ENCODE results near the gene TEAD4.

The TEAD4 gene

DNA sequence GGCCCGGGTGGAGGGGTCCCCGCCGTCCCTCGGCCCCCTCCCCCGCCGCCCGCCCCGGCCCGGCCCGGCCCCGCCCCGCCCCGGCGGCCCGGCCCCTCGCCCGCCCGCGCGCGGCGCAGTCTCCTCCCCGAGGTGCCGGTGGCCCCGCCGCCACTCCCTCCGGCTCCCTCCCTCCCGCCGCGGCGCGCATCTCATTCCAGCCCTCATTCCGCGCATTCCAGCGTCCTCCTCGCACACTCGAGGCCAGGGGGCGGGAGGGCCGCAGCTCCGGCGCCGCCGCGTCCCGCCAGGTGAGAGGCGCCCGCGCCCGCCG is at the start of gene TEAD4:
TSS of gene TEAD4 (plus strand) at position 206 of the 313 bp plus-strand sequence.
- DNase-seq: peak; percentile 38 to 48

GRCh38 chr12:2912216-2912575 is 47.0 kb upstream of the TEAD4 start:
- no peak for DNase-seq

GRCh38 chr12:2919249-2919648 is 39.9 kb upstream of the TEAD4 start:
- no peak for DNase-seq

DNA sequence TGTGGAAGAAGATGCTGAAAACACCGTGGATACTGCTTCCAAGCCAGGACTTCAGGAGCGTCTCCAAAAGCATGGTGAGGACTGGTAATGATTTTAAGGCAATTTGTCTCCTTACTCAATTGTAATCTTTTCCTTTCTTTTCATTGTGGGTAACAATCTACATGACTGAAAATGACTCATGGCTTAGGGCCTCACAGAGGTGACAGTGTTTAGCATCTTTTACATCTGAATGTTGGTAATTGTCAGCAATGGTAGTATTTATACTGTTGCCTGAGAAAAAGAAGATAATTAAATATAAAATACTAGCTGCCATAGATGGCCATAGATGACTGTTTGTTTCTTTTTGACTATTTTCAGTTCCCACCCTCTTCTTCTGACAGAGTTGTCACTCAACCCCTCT is 36.9 kb upstream of the TEAD4 start:
- DNase-seq: no peak

GRCh38 chr12:2923057-2923456 is 36.1 kb upstream of the TEAD4 start:
- DNase-seq: no peak

DNA sequence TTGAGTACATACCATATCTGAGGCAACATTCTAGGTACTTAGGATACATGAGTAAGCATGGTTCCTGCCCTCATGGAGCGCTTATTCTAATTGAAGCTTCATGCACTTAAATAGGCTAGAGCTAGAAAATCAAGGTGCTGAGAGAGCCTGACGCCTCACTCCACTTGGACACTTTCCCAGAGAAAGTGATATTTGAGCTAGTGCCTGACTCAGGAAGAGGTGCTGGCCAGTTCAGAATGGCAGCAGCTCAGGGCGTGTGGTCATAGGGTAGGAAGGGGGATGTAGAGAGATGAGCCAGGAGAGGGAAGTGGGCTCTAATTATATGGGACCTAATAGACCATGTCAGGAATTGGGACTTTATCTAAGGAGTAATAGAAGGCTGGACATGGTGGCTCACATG is 35.2 kb upstream of the TEAD4 start:
- no peak for DNase-seq

GRCh38 chr12:2925322-2925995 is 33.7 kb upstream of the TEAD4 start:
- DNase-seq: no peak

- DNase-seq: no peak
These were observed 28.3 kb upstream of the TEAD4 start for GRCh38 chr12:2930865-2931264.

- DNase-seq: no peak
These were observed 25.6 kb upstream of the TEAD4 start for GRCh38 chr12:2933586-2933985.

DNA sequence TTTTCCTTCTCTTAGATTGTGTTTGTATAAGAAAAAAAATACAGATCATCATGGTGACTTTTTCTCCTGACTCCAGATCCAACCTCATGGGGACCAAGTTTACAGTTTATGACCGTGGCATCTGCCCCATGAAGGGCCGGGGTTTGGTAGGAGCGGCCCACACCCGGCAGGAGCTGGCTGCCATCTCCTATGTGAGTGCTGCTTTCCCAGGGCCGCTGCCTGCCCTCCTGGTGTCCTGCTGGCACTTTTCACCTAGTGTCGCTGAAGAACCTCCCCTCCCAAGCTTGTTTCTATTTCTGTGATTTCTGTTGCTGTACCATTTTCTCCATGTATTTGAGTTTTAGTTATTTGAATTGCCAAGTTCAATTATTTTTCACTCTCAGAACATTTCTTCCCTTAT is 24.8 kb upstream of the TEAD4 start:
- DNase-seq: no peak

GRCh38 chr12:2936301-2936700 is 22.9 kb upstream of the TEAD4 start:
- no peak for DNase-seq

DNA sequence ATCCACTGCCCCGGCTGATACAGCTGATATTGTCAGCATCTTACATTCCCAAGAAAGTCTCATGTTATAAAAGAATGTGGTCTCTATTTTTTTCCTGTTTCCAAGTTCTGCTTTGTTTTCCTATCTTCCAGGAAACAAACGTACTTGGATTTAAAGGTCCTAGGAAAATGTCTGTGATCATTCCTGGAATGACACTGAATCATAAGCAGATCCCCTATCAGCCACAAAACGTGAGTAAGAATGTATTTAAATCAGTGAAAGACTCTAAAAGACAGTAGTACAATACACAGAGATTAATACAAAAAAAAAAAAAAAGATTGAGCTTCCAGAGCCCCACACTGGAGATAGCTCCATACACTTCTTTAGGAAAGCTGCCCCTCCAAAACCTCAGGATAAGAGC is 21.7 kb upstream of the TEAD4 start:
- DNase-seq: no peak

DNA sequence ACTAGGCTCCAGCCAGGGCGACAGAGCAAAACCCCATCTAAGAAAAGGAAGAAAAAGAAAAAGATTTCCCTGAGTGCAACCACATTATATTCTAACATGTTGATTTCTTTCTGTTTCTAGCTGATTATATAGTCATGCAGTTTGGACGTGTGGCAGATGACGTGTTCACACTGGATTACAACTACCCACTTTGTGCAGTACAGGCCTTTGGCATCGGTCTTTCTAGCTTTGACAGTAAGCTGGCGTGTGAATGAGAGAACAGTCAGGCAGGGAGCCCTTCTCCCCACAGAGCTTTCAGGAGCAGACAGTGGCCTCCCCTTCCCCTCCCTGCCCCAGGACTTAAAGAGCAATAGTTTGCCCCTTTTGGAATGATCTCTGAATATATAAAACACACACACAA is 20.0 kb upstream of the TEAD4 start:
- no peak for DNase-seq

DNA sequence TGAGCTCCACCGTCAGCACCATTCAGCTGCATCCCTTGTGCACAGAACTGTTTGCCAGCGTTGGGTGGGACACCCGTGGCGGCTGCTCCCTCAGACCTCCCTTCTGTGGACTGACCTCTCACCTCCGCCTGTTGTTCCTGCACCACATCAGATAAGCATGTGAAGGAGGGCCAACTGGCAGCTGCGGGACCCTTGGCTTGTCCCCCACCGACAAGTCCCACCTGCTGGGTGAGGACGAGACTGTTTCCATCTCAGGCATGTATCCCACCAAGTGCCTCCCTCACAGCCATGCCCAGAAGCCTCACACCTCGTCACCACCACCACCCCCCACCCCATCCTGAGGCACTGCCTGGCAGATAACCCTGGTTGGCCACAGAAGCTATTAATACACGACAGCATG is 18.6 kb upstream of the TEAD4 start:
- DNase-seq: no peak

GRCh38 chr12:2941524-2941923 is 17.7 kb upstream of the TEAD4 start:
- DNase-seq: no peak

DNA sequence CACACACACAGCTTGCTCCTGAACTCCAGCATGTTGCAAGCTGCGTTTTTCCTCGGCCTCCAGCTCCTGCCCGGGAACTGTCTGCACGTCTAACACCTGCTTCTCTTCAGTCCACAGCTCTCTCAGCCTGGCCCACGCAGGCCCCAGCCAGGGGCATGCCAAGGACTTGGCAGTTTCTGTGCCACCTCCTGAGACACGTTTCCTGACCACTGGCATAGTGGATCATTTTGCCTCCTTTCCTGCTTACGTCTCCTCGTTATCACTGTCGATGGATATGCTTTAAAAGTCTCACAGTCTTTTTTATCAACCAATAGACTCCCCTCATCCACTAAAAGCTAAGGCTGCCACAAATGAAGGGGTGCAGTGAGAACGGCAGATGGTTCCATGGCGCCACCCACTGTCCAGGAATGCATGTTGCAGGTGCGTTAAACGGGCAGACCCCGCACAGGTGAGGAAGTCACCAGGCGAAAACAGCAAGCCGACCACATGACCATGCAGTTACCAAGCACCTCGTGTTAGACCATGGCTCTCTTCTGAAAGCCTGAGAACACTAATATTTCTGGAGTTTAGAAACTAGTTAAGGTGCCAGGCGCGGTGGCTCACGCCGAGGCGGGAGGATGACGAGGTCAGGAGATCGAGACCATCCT is 14.7 kb upstream of the TEAD4 start:
- peak; percentile 65 to 74 for DNase-seq

DNA sequence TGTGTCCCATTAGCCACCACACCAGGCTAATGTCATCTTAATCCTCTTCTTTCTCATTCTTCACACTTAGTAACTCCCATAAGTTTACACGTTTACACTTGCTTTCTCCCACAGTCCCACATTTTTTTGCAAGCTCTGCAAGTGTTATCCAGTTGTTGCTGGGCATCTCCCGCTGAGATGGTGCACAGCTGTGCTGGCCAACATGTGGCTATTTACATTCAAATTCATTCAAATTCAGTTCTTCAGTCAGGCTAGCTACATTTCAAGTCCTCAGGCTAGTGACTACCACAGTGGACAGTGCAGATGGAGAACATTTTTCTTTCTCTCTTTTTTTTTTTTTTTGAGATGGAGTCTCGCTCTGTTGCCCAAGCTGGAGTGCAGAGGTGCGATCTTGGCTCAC is 9.8 kb upstream of the TEAD4 start:
- no peak for DNase-seq

DNA sequence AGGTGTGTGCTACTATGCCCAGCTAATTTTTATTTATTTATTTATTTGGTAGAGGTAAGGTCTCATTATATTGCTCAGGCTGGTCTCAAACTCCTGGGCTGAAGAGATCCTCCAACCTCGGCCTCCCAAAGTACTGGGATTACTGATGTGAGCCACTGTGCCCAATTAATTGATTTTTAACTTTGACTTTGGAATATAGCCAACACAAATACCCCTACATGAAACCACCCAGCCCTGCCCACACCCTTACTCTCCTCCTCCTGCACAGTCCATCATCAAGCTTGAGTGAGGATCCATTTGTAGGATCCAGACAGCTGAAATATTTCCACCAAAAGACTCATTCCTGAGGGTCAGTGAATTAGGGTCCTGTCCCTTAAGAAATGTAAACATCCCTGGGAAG is 3.3 kb upstream of the TEAD4 start:
- DNase-seq: no peak

GRCh38 chr12:2957816-2958431 is 1.3 kb upstream of the TEAD4 start:
- DNase-seq: no peak

GRCh38 chr12:2958432-2959191 is 585 bp upstream of the TEAD4 start:
- DNase-seq: peak; percentile 9 to 28

DNA sequence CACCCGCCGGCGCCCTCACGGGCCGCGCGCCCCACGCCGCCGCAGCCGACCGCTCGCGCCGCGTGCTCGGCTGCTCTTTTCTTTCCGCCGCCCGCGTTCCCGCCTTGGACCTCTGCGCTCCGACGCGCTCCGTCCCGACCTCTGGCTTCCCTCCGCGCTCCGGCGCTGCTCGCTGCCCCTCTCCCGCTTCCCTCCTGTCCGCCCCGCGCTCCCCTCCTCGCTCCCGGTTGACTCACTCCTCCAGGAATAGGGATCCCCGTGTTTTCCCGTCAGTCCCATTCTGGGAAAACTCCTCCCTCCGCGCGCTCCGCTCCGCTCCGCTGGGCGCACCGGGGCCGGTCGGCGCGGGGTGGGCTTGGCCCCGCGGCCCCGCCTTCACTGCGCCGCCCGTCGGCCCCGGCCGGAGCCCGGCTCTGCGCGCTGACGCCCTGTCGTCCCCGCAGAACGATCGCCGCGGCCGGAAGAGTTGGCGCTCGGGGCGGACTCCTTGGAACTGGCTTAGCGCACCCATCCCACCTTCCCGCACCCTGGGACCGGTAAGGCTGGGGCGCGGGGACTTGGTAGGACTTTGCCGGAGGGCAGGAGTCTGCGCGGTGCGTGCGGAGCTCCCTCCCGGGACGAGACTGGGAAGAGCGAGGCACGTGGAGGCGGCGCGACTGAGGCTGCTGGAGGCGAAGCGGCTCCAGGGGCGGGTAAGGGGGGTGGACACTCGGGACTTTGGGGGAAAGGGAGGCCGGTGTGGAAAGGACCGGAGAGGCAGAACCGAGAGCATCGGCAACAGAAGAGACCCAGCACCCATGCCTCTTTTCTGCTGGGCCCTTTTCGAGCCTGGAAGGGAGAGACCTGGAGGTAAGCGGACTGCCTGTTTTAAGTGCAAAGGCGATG is 550 bp downstream of the TEAD4 start:
- peak; percentile 39 to 40 for DNase-seq

DNA sequence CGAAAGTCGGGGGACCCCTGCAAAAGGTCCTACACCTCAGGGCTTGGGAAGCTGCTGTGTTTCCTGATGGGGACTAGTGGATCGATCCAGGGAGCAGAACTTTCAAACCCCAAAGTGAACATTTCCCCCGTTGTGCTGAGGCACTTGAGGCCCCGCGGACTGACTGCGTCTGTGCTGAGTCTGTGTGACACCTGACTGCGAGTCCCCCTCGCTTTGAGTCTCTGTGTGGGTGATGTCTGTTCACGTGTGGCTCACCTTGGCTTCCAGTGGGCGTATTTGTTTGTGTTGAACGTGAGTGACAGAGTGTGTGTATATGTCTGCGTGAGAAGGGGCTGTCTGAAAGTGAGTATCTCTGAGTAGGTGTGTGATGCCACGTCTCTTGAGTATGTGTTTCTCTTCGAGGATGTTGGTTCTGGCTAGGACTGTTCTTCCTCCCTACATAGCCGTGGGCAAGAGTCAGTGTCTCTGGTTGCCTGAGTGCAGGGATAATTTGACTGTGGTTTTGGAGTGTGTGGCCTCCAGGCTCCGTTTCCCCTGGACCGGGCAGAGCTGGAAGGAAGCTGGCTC is 1.3 kb downstream of the TEAD4 start:
- DNase-seq: peak; percentile 13 to 28
